Measurements from ENCODE around the gene RAB11FIP5.

DNA sequence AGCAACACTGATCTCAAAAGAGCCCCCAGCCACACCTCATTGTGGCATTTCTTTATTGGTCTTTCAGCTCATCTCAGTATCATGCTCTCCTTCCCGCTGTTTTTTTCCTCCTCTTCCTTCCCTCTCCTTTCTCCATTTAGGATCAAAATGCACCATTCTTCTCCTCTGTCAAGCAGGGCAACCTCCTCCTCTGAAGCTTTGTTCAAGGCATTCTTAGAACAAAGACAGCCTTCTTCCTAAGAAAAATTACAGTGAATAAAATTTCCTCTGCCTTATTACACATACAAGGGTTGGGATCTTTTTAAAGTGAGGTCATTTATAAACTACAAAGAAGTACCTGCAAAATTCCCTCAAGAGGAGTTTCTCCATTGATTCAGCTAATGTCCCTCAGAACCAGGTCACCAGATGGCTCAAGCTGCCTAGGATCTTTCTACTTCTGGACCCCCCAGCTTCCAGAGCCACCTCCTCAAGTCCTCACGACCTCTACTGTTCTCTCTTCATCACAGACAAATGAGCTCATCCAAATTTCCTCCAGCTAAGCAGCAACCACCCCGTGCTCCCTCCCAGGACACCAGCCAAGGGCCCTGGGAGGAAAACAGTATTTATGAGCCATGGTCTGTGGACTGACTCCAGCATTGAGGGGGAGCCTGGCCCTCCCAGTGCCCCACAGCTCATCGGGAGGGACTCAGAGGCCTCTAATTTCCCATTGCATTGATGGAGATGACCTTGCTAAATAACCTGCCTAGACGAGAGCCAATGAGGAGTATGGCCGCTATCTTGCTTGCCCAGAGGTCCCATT is 59.2 kb downstream of the RAB11FIP5 start:
- TF ChIP-seq, protein P1, sequence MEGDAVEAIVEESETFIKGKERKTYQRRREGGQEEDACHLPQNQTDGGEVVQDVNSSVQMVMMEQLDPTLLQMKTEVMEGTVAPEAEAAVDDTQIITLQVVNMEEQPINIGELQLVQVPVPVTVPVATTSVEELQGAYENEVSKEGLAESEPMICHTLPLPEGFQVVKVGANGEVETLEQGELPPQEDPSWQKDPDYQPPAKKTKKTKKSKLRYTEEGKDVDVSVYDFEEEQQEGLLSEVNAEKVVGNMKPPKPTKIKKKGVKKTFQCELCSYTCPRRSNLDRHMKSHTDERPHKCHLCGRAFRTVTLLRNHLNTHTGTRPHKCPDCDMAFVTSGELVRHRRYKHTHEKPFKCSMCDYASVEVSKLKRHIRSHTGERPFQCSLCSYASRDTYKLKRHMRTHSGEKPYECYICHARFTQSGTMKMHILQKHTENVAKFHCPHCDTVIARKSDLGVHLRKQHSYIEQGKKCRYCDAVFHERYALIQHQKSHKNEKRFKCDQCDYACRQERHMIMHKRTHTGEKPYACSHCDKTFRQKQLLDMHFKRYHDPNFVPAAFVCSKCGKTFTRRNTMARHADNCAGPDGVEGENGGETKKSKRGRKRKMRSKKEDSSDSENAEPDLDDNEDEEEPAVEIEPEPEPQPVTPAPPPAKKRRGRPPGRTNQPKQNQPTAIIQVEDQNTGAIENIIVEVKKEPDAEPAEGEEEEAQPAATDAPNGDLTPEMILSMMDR (IDR thresholded peaks at IDR 0.05): no peak
- no peak for TF ChIP-seq POLR2A (IDR thresholded peaks at IDR 0.05)

Data from thyroid gland (tissue), 4 donors.